GM19455 (cell line): ENCODE measurements around the gene ALDH4A1.
"Not testable (repeated sequence)": the region's sequence is repeated elsewhere in the genome, so short reads cannot be mapped to it uniquely, and the experiment has no call there.

Experiments
- ATAC-seq: cut with Tn5 transposase; IDR thresholded peaks from one replicate; pipeline ENCODE4 v1.9.1; 2021; ENCODE audit not compliant: unreplicated experiment

ALDH4A1 gene

DNA sequence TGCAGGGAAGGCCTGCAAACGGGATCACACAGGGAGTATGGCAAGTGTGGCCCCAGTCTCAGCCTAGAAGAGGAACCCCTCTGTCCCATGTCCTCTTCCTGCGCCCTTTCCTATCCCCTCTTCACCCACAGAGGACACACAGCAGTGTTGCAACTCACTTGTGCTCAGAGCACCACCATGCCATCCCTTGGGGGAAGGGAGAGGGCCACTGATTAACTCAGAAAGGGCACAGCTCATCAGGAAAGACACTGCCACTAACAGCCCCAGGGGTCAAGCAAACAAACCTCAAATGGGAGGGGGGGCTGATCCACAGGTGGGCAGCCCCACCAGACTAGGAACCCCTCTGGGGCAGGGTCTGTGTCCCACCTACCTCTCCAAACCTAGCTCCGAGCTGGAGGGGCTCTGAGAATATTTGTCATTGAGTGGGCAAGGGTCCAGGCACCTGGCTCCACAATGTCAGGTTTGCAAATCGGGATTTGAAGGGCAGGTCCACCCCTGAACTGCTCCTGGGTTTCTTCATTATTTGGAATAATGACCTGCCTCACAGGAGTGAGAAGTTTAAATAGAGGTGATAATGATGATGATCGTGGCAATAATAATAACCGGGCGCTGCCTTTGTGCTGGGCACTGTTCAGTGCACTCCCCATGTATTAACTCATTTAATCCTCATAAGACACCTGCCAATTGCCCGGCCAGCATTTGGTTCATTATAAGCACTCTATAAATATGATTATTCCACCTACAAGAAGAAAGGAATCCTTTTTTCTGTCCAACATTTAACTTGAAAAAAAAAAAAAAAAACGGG, 1.0 kb downstream of the ALDH4A1 start:
- ATAC-seq: no peak

DNA sequence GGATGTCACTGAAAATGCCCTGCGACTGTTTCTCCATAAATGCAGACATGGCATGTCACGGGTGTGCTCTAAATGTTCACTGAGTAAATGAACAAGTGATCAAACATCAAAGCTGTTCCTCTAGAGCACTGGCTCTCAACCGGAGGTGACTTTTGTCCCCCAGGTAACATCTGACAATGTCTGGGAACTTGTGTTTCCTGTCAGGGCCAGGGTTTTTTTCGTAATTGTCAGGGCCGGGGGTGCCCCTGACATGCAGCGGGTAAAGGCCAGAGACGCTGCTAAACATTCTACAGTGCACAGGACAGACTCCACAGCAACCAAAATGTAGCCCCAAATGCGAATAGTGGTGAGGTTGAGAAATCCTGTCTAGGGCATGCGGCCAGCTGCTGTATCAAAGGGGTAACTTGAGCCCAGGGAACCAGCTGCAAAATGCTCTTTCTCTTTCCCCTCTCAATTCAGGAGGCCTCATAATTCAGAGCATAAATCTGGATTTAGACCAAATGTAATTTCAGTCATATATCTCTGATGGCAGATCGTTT, 2.0 kb downstream of the ALDH4A1 start:
- no peak for ATAC-seq

DNA sequence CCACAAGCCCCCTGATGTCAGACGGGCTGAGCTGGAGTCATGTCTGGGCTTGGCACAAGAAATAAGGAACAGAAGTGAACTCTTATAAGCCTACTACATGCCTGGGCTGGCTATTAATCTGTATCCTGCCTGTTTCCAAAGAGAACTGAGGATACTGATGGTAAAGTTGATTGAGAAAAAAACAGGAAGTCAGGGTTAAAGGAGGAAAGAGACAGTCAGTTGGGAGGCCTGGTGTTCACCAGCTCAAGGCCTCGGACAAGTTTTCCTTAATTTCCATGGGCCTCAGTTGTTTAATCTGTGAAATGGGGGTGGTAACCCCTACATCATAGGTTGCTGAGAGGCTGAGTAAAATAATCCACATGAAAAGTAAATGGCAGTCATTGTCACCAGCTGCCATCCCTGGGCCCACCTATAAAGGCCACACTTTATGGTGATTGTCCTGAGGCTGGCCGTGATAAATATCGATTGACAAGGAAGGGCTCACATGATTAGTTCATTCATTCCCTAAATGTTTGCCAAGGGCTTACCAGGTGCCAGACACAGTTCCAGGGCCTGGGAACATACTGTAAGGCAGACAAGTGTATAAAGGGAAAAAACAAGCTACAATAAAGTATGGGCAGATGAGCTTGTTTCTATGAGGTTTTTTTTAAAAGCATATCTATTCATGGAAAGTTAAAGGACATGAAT, 2.8 kb downstream of the ALDH4A1 start:
- ATAC-seq: no peak

DNA sequence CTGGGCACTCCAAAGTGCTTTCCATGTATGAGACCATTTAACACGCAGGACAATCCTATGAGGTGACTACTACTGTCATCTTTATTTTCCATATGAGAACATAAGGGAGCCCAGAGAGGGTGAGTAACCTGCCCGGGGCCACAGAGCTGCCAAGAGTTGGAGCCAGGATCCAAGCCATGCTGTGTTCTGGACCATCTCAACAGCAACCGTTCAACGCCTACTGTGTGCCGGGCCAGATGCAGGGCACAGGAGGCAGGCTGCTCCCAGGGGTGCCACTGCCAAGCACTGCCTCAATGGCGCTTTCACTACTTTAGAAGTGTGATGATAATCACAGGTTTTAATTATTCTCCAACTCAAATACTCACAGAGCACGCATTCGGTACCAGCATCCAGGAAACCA, 3.8 kb downstream of the ALDH4A1 start:
- ATAC-seq: no peak

DNA sequence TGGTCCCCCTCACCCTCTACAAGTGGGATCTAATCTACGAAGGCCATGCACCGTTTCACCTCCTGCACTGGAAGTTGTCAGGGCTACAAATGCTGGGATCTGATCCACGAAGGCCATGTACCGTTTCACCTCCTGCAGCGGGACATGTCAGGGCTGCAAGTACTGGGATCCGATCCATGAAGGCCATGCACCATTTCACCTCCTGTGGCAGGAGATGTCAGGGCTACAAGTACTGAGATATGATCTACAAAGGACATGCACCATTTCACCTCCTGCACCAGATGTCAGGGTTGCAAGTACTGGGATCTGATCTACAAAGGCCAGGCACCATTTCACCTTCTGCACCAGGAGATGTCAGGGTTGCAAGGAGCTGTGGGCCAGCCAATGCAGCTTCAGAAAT, 7.0 kb downstream of the ALDH4A1 start:
- no peak for ATAC-seq

DNA sequence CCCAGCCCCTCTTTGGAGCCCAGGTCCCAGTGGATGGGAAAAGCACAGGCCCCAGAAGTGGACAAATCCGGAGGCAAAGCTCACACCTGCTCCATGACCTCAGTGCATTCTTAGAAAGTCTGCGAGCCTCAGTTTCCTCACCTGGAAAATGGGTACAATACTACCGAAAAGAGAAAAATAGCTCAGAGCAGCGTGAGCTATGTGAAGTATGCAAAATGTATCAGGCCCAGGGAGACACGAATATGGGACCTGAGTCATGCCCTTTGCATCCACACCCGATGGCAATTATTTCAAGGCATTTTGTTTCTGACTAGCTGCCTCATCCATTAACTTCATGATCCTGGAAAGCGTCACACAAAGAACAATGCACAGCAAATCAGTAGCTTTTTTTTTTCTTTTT, 9.2 kb downstream of the ALDH4A1 start:
- ATAC-seq: no peak

DNA sequence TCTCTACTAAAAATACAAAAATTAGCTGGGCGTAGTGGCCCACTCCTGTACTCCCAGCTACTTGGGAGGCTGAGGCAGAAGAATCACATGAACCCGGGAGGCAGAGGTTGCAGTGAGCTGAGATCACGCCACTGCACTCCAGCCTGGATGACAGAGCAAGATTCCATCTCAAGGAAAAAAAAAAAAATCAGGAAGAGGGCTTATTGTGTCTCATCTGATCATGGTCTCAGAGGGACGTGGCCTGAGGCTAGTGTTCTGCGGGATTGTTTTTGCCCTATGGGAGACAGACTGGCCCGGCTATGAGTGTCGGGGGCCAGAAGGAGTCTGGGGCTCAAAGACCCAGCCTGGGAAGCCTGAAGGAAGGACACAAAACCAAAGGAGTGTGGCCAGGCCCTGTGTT, 10.5 kb downstream of the ALDH4A1 start:
- not testable (repeated sequence) for ATAC-seq

DNA sequence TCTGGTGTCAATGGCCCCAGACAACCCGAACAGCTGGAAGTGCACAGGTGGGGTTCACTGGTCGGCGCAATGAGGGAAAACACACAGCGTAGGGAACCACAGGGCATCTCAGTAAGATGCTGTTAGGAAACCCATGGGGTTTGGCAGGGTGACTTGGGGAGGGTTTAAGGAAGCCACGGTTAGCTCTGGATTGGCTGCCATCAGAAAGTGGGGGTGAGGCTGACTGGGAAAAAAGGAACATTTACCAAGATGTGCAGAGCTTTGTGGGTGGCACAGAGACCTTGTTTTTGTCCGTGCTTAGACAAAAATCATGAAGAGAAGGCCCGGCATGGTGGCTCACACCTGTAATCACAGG, 11.0 kb downstream of the ALDH4A1 start:
- ATAC-seq: no peak

DNA sequence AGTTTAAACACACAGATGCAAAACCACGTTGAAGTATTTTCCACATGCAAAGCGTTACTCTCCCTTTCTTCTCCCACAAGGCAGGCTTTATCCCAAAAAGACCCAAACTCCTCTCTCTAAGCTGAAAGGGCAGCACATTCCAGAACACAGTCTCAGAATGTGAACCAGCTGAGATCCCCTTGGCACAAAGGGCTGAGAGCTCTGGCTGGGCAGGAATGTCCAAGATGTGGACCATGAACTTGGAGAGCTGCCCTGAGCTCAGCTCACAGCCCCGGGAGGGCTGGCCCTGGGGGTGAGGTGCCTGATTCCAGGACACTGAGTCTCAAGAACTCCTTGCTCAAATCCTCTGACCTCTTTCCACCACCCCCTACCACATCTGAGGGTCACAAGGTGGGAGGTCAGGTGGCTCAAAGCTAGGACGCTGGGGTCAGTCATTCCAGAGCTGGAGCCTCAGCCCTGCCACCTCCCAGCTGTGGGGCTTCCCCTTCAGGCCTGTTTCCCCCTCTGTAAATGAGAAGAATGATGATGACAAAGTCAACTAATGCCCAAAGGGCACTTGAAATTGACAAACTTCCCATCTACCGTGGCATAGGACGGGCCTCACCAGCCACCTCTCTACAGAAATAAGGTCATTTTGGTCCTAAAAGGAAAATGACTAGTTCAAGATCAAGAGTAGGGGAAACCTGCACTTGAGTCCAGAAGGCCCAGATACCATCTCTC, 11.5 kb downstream of the ALDH4A1 start:
- no peak for ATAC-seq

DNA sequence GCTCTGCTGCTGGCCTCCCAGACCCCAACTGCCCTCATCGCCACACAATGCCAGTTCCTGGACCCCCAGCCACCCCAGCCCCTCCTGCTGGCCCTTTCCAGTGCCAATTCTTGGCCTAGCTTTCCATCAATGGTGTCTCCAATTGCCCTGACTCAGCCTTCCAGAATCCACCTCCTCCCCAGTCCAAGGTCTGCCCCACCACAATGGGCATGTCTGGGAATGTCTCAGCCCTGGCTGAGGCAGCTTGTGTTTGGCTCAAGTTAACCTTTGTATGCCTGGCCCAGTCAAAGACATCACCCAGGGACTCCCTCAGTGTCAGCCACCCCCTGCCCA, 16.4 kb downstream of the ALDH4A1 start:
- ATAC-seq: no peak

DNA sequence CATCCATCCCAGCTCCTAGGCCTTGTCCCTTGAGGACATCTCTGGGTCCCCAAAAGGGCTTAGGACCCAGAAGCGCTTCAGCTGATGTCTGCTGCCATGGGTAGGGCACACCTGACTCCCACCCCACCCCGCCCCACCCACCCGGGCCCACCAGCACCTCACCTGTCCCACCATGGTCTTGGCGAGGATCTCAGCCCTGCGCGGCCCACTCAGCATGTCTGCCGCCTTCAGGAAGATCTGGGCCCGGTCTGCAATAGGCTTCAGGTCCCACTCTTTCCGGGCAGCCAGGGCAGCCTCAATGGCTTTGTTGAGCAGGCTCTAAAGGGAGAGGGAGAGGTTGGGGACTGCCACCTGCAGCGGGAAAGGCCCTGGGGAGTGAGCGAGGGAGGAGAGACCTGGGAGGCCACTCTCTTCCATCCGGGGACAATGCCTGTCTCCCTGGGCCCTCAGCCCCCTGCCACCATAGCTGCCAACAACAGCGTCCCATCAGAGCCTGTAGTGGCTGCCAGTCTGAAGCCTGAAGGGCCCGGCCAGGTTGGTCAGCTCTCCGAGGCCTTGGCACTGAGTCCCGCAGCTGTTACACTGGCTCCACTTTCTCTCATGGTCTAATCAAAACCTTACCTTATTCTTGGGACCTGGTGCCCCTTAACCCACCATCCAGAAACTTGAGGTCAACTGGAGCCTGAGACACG, 16.9 kb downstream of the ALDH4A1 start:
- no peak for ATAC-seq

DNA sequence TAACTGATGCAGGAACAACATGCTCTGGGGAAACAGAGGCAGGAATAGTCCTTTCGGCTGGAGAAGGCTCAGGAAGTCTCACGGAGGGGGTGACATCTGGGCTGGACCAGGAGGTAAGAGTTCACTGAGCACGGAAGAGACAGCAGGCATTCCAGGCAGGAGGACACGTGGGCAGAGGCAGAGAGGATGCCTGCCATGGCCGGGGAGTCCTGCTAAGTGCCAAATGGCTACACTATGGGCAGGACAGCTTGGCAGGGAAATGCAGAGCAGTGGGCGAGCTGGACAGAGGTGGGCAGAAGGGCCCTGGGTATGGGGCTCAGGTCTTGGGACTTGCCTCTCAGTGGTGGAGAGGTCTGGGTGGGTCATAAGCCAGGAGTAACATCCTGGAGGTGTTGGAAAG, 17.6 kb downstream of the ALDH4A1 start:
- no peak for ATAC-seq

DNA sequence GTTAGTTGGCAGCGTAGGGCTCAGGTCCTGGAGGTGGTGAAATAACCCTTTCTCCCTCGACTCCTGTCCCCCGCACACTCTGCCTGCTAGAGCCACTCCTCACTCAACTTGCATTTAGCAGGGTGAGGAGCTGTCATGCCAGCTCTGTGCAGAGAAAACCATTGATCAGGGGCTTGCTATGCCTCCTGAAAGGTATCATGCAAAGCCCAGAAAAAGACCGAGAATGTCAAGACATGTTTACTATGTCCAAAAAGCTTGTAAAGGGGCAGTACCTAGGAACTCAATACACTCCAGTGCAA, 18.0 kb downstream of the ALDH4A1 start:
- ATAC-seq: no peak

DNA sequence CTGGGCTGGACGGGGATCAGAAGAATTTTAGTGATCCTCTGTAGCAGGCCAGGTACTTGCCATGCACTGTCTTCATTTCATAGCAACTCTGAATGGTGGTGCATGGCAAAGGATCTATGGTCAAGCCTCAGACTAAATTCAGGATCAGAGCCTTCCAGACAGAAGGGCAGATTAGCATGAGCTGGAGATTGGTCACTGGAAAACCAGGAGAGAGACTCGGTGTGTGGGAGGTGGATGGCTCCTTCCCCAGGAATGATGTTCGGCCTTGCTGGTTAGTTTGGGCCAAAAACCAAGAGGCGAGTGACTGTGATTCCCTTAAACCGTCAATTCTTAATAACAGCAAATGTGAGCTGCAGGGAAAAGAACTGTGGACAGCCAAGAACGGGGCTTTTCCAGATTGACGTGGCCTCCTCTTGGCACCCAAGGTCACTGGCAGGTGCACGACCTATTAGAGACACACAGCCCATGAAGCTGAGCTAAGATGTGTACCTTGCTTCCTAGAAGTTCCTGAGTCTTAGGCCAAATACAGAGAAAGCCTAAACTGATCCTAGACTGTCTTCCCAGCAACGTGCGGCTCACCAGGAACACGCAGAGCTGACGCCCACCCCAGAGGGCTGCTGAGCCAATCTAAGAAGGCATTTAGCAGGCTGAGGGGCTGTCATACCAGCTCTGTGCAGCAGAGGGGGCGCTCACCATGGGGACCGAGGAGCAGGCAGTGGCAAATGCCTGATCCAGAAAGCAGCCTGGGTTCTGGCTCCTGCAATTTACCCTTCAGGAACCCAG, 18.5 kb downstream of the ALDH4A1 start:
- no peak for ATAC-seq

DNA sequence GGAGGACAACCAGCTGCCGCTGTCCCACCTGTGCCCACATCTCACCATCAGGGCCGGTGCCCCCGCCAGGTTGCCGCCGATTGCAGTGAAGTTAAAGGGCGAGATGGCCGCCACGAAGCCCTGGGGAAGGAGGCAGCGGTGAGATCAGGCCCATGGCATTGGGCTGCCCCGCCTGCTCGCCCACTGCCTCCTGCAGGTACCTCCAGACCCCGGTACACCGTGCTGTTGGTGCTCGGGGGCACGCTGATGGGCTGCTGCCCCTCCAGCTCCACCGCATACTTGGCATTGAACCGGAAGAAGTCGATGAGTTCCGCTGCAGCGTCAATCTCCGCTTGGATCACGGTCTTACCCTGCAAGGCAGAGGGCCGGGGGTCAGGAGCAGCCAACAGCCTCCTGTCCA, 19.3 kb downstream of the ALDH4A1 start:
- no peak for ATAC-seq

DNA sequence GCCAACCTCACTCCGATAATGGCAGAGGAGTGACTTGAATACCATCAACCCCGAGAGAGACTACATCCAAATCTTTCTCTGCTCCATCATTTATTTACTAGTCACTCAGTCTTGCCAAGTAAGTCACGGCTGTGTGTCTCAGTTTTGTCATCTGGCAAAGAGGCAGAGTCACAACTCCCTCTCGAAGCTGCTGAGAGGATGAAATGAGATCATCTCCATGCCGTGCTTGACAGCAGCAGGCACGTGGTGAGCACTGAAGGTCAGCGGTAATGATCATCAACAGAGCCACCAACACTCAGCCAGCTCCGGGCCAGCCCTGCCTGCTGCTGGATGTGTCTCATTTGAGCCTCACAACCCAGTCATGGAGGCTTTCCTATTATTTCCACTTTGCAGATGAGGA, 19.9 kb downstream of the ALDH4A1 start:
- no peak for ATAC-seq

DNA sequence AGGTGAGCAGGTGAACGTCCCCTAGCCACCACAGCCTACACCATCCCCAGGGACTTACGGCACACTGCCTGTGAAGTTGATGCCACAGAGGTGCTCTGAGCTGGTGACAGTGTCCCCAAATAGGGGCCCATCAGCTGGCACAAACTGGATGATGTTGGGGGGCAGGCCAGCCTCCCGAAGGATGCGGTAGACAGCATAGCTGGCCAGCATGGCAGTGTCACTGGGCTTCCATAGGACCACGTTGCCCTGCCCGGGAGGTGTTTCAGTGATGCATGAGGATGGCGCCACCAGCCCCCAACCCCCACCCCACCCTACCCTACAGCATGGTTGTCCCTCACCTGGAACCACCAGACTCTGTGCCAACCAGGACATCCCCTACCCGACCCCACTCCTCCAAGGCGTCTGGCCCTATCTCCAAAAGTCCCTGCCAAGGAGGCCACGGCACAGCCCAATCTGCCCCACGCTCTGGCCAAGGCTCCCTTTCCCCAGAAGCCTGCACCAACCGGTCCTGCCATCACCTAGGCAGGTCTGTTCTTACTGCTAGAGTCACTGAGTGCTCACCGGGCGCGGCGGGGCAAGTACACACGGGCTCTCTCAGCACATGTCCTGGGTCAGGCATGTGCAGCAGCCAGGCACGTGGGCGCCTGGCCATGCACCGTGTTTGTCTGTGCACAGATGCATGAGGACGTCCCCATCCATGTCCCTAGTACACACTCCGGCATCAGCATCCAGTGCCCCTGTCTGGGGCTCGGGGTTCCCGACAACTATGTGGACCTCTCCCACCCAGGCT, 20.5 kb downstream of the ALDH4A1 start:
- ATAC-seq: no peak

DNA sequence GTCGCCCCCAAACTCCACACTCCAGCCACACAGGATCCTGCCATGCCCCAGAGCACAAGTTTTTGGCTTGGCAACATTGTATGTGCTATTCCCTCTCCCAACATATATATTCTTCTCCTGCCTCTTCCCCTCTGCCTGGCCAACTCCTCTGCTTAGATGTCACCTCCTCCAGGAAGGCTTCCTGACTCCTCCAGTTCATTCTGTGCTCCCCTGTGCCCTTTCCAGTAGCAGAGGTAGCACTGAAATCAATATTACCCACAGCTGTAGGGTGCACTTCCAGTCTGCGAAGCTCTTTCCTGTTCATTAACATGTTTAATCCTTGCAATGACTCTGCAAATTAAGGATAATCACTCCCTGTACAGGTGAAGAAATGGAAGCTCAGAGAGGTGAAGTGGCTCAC, 21.2 kb downstream of the ALDH4A1 start:
- ATAC-seq: no peak

DNA sequence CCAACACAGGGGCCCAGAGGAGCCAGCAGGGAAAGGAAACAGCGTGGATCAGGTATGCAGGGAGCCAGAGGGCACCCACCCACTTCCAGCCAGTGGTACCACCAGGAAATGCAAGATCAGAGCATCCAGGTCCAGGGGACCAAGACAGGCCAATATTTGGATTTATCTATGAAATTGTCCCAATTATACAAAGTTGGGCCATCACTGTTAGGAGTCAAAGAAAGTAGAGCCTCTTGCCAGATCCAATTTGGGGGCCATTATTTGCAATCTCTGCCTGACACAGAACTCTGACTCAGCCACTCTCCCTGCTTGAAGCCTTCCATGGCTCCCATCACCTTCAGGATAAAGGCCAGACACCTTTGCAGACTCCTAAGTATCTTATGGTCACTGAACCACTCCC, 21.8 kb downstream of the ALDH4A1 start:
- ATAC-seq: no peak

DNA sequence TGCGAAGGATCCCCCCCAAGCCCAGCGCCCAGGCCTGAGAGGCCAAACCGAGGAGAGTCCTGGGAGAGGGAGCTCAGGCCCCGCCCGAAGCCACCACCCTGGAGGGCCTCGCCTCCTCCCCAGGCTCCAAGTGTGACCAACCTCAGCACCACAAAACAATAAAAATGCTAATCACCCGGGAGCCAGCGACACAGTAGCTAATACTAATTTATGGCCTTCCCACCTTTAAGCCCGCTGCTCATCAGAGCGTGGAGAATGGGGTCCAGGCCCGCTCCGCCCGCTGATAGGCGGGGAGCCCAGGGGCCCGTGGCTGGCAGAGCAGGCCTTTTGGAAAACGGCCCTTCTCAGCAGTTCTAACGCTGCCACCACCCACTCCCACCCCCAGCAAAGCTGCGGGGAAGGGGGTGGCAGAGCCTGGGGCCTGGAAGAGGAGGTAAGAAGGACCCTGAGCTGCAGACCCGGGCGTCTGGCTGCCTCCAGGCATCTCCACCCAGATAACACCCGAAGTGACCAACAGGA, 22.5 kb downstream of the ALDH4A1 start:
- ATAC-seq: no peak
